Measurements from ENCODE around the gene PAFAH1B1. TPM values are rescaled to one million over a fixed set of nuclear protein-coding genes. Genes with fewer than 3 reads are reported as not detected.
A peak's percentile ranks its signal among the peaks of the same experiment; 100 is the strongest.
"Not testable (repeated sequence)": the region's sequence is repeated elsewhere in the genome, so short reads cannot be mapped to it uniquely, and the experiment has no call there.

Gene PAFAH1B1
- 134 and 136 TPM in 2 replicates for polyA plus RNA-seq (2013)

- H3K14ac ChIP-seq (ENCODE audit: low read length) = peak within 1 kb of the TSS; percentile 95
- no peaks in the 10 kb centered on the region for H3K36me3 ChIP-seq (ENCODE audit: control insufficient read depth in 1 of 2, insufficient read depth in 2 of 2, low read length in 2 of 2)
- H3K9me3 ChIP-seq (ENCODE audit: insufficient read depth, low read depth, low read length) = no peaks in the 10 kb centered on the region
- peak within 1 kb of the TSS; percentile 97 for H4K12ac ChIP-seq (ENCODE audit: low read depth, low read length)
- H2BK120ac ChIP-seq (ENCODE audit: insufficient read depth, low read length, poor library complexity) = peak within 1 kb of the TSS; percentile 86
- H3K79me1 ChIP-seq (ENCODE audit: low read length) = peaks cover 15% of the 10 kb centered on the region
- peak within 1 kb of the TSS; percentile 94 for H3K4ac ChIP-seq (ENCODE audit: low read depth, low read length)
- peak within 1 kb of the TSS; percentile 99 for H3K9ac ChIP-seq (ENCODE audit: low read length)
- H3K23ac ChIP-seq (ENCODE audit: low read length) = no peak within 1 kb of the TSS
- WGBS (ENCODE audit: extremely low coverage, insufficient coverage, insufficient read length) = no CpG with 5 or more reads among the region's 86 CpGs
- H2BK12ac ChIP-seq (ENCODE audit: low read length) = no peak within 1 kb of the TSS
- H4K91ac ChIP-seq (ENCODE audit: low read depth, low read length) = peak within 1 kb of the TSS; percentile 97
- H4K8ac ChIP-seq (ENCODE audit: low read depth, low read length) = peak within 1 kb of the TSS; percentile 93
- H3K27me3 ChIP-seq (ENCODE audit: insufficient read depth, low read length) = no peaks in the 10 kb centered on the region
- H3K18ac ChIP-seq (ENCODE audit: low read length) = peak within 1 kb of the TSS; percentile 95
- peaks cover 25% of the 10 kb centered on the region for H3K79me2 ChIP-seq (ENCODE audit: control insufficient read depth, insufficient read depth, low read length, poor library complexity)
- H3K27ac ChIP-seq (ENCODE audit: low read depth, low read length) = peak within 1 kb of the TSS; percentile 99
- peak within 1 kb of the TSS; percentile 80 for H2AK5ac ChIP-seq (ENCODE audit: low read length)
- peak; percentile 90 to 94 for DNase-seq
- no peaks in the 10 kb centered on the region for H3K4me1 ChIP-seq (ENCODE audit: control insufficient read depth in 1 of 2, insufficient read depth in 2 of 2, low read length in 2 of 2)
- peak within 1 kb of the TSS; percentile 87 for H3K4me3 ChIP-seq (ENCODE audit: low read depth, low read length)
- peak within 1 kb of the TSS; percentile 96 for H2AFZ ChIP-seq (ENCODE audit: insufficient read depth, low read length, poor library complexity)
- peak within 1 kb of the TSS; percentile 98 for H2BK5ac ChIP-seq (ENCODE audit: low read depth, low read length, poor library complexity)
- H3K4me2 ChIP-seq (ENCODE audit: low read length) = peak within 1 kb of the TSS; percentile 97
Observed at GRCh38 chr17:2592971-2593820, at the start of gene PAFAH1B1. Gene PAFAH1B1, plus strand, starts transcription at chr17:2593654. Its CDS starts 44,635 bp downstream, at chr17:2638289.

- WGBS (ENCODE audit: extremely low coverage, insufficient coverage, insufficient read length) = no CpG with 5 or more reads among the region's 7 CpGs
- H4K12ac ChIP-seq (ENCODE audit: low read depth, low read length) = no peak overlapping the region
- no peak overlapping the region for H3K4ac ChIP-seq (ENCODE audit: low read depth, low read length)
- no peak for DNase-seq
- no peak overlapping the region for H3K27ac ChIP-seq (ENCODE audit: low read depth, low read length)
- H3K4me1 ChIP-seq (ENCODE audit: control insufficient read depth in 1 of 2, insufficient read depth in 2 of 2, low read length in 2 of 2) = peaks cover 3% of the 10 kb centered on the region in 2 experiments
- H3K36me3 ChIP-seq (ENCODE audit: control insufficient read depth in 1 of 2, insufficient read depth in 2 of 2, low read length in 2 of 2) = no peaks in the 10 kb centered on the region
- H3K9me3 ChIP-seq (ENCODE audit: insufficient read depth, low read depth, low read length) = no peaks in the 10 kb centered on the region
- H2AK5ac ChIP-seq (ENCODE audit: low read length) = no peak overlapping the region
- no peak overlapping the region for H3K9ac ChIP-seq (ENCODE audit: low read length)
- H3K18ac ChIP-seq (ENCODE audit: low read length) = no peak overlapping the region
- H2BK5ac ChIP-seq (ENCODE audit: low read depth, low read length, poor library complexity) = no peak overlapping the region
- H4K91ac ChIP-seq (ENCODE audit: low read depth, low read length) = no peak overlapping the region
- H3K27me3 ChIP-seq (ENCODE audit: insufficient read depth, low read length) = no peaks in the 10 kb centered on the region
- no peak overlapping the region for H3K23ac ChIP-seq (ENCODE audit: low read length)
- H3K79me2 ChIP-seq (ENCODE audit: control insufficient read depth, insufficient read depth, low read length, poor library complexity) = no peaks in the 10 kb centered on the region
- no peak overlapping the region for H3K4me3 ChIP-seq (ENCODE audit: low read depth, low read length)
- no peaks in the 10 kb centered on the region for H3K79me1 ChIP-seq (ENCODE audit: low read length)
- H2AFZ ChIP-seq (ENCODE audit: insufficient read depth, low read length, poor library complexity) = no peak overlapping the region
- H2BK12ac ChIP-seq (ENCODE audit: low read length) = no peak overlapping the region
- no peak overlapping the region for H3K4me2 ChIP-seq (ENCODE audit: low read length)
- H2BK120ac ChIP-seq (ENCODE audit: insufficient read depth, low read length, poor library complexity) = no peak overlapping the region
- H3K14ac ChIP-seq (ENCODE audit: low read length) = no peak overlapping the region
- no peak overlapping the region for H4K8ac ChIP-seq (ENCODE audit: low read depth, low read length)
Observed at GRCh38 chr17:2545393-2545792, 48.1 kb upstream of the PAFAH1B1 start.

DNA sequence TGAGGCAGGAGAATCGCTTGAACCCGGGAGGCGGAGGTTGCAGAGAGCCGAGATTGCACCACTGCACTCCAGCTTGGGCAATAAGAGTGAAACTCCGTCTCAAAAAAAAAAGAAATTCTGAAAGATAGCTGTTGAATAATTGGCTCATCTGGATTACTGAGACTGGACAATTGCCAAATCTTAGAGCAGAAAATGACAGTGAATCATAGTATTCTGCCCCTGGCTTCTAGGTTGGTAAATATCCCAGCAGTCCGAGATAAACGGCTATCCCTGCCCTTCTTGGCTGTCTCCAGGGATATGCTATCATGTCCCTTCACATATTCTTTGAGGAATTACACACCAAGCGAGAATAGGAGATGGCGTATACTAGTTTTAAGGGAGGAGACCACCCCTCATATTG lies 46.3 kb upstream of the PAFAH1B1 start:
- Histone ChIP-seq H3K4ac (ENCODE audit: low read depth, low read length) (no peak overlapping the region), H3K79me2 (ENCODE audit: control insufficient read depth, insufficient read depth, low read length, poor library complexity) (no peaks in the 10 kb centered on the region), H2AK5ac (ENCODE audit: low read length) (no peak overlapping the region), H3K9ac (ENCODE audit: low read length) (no peak overlapping the region), H3K36me3 (ENCODE audit: control insufficient read depth in 1 of 2, insufficient read depth in 2 of 2, low read length in 2 of 2) (no peaks in the 10 kb centered on the region), H3K79me1 (ENCODE audit: low read length) (no peaks in the 10 kb centered on the region), H2BK12ac (ENCODE audit: low read length) (no peak overlapping the region), H3K27me3 (ENCODE audit: insufficient read depth, low read length) (no peaks in the 10 kb centered on the region), H2BK120ac (ENCODE audit: insufficient read depth, low read length, poor library complexity) (no peak overlapping the region), H3K9me3 (ENCODE audit: insufficient read depth, low read depth, low read length) (no peaks in the 10 kb centered on the region), H3K4me2 (ENCODE audit: low read length) (no peak overlapping the region), H3K14ac (ENCODE audit: low read length) (no peak overlapping the region), H3K27ac (ENCODE audit: low read depth, low read length) (no peak overlapping the region), H4K8ac (ENCODE audit: low read depth, low read length) (no peak overlapping the region), H3K4me3 (ENCODE audit: low read depth, low read length) (no peak overlapping the region), H2BK5ac (ENCODE audit: low read depth, low read length, poor library complexity) (no peak overlapping the region), H2AFZ (ENCODE audit: insufficient read depth, low read length, poor library complexity) (no peak overlapping the region), H3K4me1 (ENCODE audit: control insufficient read depth in 1 of 2, insufficient read depth in 2 of 2, low read length in 2 of 2) (peaks cover 3% of the 10 kb centered on the region in 2 experiments), H3K23ac (ENCODE audit: low read length) (no peak overlapping the region), H4K12ac (ENCODE audit: low read depth, low read length) (no peak overlapping the region), H4K91ac (ENCODE audit: low read depth, low read length) (no peak overlapping the region), H3K18ac (ENCODE audit: low read length) (no peak overlapping the region)
- peak in 1 of 2 donors; percentile 33 for DNase-seq
- no CpG with 5 or more reads among the region's 9 CpGs for WGBS (ENCODE audit: extremely low coverage, insufficient coverage, insufficient read length)

GRCh38 chr17:2548026-2548425 lies 45.4 kb upstream of the PAFAH1B1 start:
- not testable (repeated sequence) for H3K27ac ChIP-seq (ENCODE audit: low read depth, low read length); H2AK5ac ChIP-seq (ENCODE audit: low read length); H4K91ac ChIP-seq (ENCODE audit: low read depth, low read length); H3K79me1 ChIP-seq (ENCODE audit: low read length); H2BK5ac ChIP-seq (ENCODE audit: low read depth, low read length, poor library complexity); H3K9me3 ChIP-seq (ENCODE audit: insufficient read depth, low read depth, low read length); H3K23ac ChIP-seq (ENCODE audit: low read length); H3K36me3 ChIP-seq (ENCODE audit: control insufficient read depth in 1 of 2, insufficient read depth in 2 of 2, low read length in 2 of 2); H3K79me2 ChIP-seq (ENCODE audit: control insufficient read depth, insufficient read depth, low read length, poor library complexity); H3K18ac ChIP-seq (ENCODE audit: low read length); H2AFZ ChIP-seq (ENCODE audit: insufficient read depth, low read length, poor library complexity); H3K14ac ChIP-seq (ENCODE audit: low read length); H3K27me3 ChIP-seq (ENCODE audit: insufficient read depth, low read length); H2BK120ac ChIP-seq (ENCODE audit: insufficient read depth, low read length, poor library complexity); H4K12ac ChIP-seq (ENCODE audit: low read depth, low read length); H4K8ac ChIP-seq (ENCODE audit: low read depth, low read length); H3K4ac ChIP-seq (ENCODE audit: low read depth, low read length); H2BK12ac ChIP-seq (ENCODE audit: low read length); H3K4me1 ChIP-seq (ENCODE audit: control insufficient read depth in 1 of 2, insufficient read depth in 2 of 2, low read length in 2 of 2); DNase-seq; H3K4me3 ChIP-seq (ENCODE audit: low read depth, low read length); H3K9ac ChIP-seq (ENCODE audit: low read length); H3K4me2 ChIP-seq (ENCODE audit: low read length)
- WGBS (ENCODE audit: extremely low coverage, insufficient coverage, insufficient read length) = no CpG with 5 or more reads among the region's 9 CpGs

Measured in trophoblast cell (in vitro differentiated cells and primary cell).